CD4-positive, alpha-beta T cell treated with Interleukin-4 for 4 hours (primary cell): ENCODE results near the gene DPYD.

Experiments
- DNase-seq: peaks from one replicate; pipeline ENCODE4 v3.0.0-alpha.2; 2020

The DPYD gene

DNA sequence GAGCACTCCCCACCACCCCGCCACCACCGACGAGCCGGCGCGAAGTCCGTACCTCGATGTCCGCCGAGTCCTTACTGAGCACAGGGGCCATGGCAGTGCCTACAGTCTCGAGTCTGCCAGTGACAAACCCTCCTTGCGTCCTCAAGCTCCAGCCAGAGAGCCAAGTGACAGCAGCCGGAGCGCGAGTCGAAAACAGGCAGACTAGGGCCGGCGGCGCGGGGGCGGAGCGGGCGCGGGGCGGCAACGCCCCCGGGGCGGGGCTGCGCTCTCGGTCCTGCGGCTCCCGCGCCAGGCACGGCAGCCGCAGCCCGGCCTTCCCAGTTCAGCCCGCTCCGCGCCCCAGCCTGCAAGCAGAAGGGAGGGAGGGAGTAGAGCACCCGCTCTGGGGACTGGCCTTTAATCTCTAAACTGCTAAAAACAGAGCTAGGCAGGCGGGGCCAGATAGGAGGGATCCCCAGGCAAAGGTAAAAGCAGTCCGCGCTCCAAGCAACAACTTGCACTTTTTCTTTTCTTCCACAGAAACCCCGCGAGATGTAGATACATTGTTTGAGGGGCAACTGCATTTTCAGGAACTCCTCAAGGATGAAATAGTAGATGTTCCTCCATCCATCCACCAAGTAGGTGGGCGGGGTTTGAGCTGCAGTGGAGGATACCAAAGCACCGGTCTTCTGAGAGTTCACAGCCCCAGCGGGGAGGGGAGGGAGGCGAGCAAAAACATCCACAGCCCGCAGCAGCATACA lies at the start of gene DPYD:
Gene DPYD, minus strand, starts transcription at position 203 of the 740 bp plus-strand sequence. Its CDS starts 112 bp downstream, at position 91.
- DNase-seq, result peak; percentile 79

DNA sequence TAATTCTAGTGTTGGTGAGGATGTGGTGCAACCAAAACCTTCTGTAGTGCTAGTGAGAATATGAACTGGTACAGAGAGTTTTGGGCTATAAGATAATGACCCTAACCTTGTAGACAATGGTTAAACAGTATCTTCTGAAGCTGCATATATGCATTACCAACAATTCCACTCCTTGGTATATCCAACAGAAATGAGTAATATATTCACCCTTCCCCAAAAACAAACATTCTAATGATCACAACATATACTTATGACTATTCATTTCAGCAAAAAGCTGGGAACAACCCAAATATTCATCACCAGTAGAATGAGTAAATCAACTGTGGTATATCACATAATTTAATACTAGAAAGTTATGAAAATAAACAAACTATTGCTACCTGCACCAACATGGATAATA lies 39.6 kb upstream of the DPYD start:
- no peak for DNase-seq

DNA sequence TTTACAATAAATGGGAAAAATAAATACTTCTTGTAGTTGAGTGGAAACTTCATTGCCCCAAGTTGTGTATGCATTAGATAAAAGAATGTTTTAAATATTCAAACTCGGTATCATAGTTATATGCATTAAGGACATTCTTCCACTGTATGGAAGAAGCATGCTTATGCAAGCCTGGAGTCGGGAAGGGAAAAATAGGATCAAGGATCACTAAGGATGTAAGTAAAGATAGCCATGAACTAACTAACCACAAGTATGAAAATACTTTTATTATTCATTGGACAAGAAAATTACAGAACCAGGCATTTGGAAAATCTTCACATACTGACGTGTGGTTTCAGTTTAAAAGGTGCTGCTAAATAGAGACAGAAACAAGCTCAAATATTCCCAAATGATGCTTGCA lies 26.9 kb upstream of the DPYD start:
- DNase-seq, result no peak

GRCh38 chr1:97943354-97943753 lies 22.5 kb upstream of the DPYD start:
- DNase-seq, result no peak

DNA sequence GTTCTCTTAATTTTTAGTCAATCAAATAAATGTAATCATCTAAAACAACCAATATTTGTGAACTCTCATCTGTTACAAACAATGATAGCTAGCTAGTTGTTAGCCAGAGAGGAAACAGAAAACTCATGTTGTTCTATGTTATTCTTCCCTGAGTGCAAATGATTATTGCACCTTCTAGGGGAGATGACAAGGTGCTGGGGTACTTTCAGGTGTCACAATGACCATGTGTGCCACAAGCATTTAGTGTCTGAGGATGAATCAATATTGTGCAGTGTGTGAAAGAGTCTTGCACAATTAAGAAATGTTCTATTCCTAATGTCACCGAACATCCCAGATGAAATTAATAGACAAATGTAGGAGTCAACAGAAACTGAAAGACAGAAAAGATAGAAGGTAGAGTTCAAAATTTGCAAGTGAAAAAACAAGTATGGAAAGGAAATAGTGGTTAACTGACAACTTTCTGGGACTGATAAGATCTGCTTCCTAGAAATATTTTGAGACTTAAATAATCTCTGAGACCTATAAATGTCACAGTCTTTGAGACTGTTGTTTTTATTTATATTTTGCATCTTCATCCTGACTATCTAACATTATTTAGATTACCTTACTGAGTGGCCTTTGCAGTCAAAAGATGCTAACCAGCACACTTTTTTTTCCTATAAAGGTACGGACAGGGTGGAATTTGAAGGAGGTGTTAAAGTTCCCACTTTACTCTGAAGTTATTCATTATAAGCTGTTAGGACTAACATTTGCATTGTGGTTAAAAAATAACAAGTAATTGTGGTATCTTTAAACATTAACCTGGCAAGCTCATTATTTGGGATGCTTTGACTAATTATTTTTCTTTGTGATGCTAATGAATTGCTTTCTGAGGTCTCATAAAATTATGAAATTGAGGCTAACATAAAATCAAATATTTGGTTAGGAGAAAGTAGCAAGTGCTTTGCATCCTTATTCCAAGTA lies 21.6 kb upstream of the DPYD start:
- peak; percentile 17 for DNase-seq

GRCh38 chr1:97938285-97938642 lies 17.4 kb upstream of the DPYD start:
- DNase-seq, result no peak

- DNase-seq, result no peak
These were observed 16.1 kb upstream of the DPYD start for GRCh38 chr1:97936976-97937375.

DNA sequence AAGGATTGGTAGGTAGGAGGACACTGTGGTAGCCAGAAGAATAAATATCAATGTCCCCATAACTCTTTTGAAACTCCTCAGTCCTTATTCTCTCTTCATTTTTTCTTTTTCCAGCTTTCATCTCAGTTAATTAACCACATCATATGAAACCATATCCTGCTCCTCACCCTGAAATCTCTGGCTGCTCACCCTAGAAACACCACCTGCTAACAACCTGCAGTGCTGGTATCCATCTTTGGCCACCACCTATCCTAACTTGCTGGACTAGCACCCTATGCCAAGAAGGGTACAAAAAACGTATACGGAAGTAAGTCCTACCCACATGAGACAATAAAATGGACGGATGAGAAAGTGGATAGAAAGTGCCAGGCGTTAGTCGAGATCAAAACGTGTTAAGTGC lies 13.7 kb upstream of the DPYD start:
- DNase-seq, result no peak

GRCh38 chr1:97929874-97930851 lies 9.3 kb upstream of the DPYD start:
- DNase-seq, result no peak

DNA sequence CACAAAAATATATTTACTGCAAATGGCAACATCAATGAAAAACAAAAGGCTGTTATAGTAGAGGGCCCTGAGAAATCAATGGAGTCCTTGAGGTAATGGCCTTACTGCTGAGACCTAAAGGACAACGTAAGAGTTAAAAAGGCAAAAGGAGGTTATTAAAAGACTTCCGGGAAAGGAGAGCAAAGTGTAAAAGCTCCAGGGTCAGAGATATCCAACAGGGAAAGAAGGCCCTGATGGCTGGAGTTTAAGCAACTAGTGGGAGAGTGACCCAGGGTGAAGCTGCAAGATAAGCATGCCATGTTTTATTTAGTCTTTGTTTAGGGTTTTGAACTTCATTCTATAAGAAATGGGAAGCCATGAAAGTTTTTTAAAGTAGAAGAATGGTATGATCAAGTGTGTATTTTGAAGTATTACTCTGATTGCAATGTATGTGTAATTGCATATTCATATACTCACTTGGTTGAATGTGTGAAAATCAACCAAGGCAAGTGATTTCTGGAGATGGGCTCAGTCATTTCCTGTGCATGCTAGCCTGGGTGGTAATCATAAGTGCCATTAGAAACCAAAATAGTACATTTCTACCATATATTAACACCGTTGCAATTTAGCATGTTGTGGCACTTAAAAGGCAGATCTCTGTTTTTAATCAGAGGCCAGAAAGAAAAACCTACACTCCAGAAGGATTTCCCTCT lies 5.3 kb upstream of the DPYD start:
- DNase-seq, result no peak

DNA sequence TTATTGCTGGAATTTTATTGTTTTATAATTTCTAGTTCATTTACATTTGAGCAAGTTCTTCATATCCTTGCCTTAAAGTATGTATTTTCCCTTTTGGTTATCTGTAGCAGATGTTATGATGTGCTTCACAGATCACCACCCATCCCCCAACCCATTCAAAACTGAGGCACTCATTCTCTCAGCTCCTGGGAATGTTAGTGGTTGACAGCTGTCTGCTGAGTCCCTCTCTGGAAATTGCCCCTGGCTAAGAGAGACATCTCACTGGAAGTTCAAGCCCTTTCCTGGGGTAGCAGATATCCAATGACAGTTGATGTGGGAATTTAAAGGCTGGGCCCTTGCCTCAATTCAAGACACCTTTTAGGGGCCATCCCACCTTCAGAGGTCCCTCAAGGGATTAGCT lies 4.3 kb upstream of the DPYD start:
- DNase-seq, result no peak

DNA sequence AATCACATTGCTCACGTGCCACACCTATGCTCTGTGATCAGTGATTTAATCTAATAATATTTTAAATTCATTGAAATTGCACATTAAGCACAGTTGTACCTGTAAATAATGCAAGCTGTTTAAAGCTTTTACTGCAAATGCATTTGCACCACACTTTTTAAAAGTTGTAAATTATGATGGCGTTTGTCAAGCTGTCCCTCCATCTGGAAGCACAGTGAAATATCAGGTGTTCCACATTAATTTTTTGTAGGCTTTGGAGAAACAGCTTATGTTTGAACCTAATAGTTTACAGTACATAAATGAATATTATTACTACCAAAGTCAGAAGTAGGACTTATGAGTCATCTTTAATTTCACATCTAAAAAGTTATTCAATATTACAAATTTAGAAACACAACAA lies 3.0 kb upstream of the DPYD start:
- DNase-seq, result no peak

GRCh38 chr1:97920276-97920831 lies 480 bp downstream of the DPYD start:
- no peak for DNase-seq

- DNase-seq, result peak; percentile 29
These were observed 1.1 kb downstream of the DPYD start for GRCh38 chr1:97919585-97920261.

DNA sequence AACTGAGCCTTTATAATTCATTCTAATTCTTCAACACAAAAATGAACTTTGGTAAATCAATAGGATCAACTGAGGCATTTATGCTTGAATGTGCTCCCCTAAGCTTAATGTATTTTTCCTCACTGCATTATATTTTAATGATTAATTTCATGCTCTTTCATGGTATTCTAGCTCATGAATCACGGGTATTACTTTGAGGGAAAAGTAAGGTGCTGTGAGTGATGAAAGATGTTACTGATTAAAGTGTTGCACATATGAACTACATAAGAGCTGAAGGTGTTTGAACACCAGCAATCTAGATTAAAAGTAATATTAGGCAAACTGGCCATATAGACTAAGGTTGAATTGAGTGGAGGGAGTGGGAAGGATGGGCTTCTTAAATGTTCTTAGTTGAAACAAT lies 1.9 kb downstream of the DPYD start:
- DNase-seq, result no peak

GRCh38 chr1:97913506-97914139 lies 7.2 kb downstream of the DPYD start:
- DNase-seq, result no peak

GRCh38 chr1:97911266-97912215 lies 9.3 kb downstream of the DPYD start:
- DNase-seq, result no peak

DNA sequence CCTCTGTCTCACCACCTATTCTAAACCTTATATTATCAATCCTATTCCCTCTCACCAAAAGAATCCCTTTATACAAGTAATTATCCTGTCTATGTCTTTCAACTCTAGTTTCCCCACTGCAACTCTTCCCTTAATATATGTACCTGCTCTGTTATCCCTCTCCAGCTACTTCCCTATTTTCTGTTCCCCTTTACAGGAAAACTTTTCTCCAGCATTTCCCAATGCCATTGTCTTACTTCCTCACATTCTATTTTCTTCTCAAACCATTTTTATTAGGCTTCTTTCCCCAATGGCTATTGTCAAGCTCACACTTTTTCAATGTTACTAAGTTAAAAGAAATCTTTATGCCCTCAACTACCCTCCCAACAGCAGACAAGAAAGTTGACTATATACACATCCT lies 11.6 kb downstream of the DPYD start:
- DNase-seq, result no peak

DNA sequence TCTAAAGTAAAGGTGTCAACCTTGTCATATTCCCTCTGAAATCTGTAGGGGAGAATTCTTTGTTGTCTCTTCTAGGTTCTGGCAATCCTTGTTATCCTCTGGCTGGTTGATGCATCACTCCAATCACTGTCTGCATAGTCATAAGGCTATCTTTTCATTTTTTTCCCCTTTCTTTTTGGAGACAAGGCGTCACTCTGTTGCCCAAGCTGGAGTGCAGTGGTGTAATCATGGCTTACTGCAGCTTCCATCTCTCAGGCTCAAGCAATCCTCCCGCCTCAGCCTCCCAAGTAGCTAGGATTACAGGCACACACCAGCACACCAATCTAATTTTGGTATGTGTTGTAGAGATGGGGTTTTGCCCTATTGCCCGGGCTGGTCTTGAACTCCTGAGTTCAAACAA lies 12.9 kb downstream of the DPYD start:
- DNase-seq, result no peak
